ENCODE data around the gene VSTM2B.

The VSTM2B gene

DNA sequence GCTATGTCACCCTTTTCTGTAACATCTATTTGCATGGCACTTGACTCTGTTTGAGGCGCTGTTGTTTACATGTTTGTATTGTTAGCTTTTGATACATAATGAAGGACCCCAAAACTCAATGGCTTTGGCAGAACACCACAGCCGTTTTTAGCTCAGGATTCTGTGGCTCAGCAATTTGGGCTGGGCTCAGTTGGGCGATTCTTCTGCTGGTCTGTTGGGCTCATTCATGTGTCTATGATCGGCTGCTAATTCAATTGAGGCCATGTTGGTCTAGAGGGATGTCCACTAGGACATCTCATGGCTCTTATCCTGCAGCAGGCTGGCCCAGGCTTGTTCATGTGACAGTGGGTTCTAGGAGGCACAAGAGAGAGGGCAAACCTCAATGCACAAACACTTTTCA is 33.9 kb downstream of the VSTM2B start:
- TF ChIP-seq, protein P1, sequence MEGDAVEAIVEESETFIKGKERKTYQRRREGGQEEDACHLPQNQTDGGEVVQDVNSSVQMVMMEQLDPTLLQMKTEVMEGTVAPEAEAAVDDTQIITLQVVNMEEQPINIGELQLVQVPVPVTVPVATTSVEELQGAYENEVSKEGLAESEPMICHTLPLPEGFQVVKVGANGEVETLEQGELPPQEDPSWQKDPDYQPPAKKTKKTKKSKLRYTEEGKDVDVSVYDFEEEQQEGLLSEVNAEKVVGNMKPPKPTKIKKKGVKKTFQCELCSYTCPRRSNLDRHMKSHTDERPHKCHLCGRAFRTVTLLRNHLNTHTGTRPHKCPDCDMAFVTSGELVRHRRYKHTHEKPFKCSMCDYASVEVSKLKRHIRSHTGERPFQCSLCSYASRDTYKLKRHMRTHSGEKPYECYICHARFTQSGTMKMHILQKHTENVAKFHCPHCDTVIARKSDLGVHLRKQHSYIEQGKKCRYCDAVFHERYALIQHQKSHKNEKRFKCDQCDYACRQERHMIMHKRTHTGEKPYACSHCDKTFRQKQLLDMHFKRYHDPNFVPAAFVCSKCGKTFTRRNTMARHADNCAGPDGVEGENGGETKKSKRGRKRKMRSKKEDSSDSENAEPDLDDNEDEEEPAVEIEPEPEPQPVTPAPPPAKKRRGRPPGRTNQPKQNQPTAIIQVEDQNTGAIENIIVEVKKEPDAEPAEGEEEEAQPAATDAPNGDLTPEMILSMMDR (IDR thresholded peaks at IDR 0.05; ENCODE audit: low read length, missing control alignments): no peak
- no peak for DNase-seq (ENCODE audit: low read depth)
- no peak overlapping the region for H3K4me3 ChIP-seq (replicated peaks; ENCODE audit: low read depth, low read length)

DNA sequence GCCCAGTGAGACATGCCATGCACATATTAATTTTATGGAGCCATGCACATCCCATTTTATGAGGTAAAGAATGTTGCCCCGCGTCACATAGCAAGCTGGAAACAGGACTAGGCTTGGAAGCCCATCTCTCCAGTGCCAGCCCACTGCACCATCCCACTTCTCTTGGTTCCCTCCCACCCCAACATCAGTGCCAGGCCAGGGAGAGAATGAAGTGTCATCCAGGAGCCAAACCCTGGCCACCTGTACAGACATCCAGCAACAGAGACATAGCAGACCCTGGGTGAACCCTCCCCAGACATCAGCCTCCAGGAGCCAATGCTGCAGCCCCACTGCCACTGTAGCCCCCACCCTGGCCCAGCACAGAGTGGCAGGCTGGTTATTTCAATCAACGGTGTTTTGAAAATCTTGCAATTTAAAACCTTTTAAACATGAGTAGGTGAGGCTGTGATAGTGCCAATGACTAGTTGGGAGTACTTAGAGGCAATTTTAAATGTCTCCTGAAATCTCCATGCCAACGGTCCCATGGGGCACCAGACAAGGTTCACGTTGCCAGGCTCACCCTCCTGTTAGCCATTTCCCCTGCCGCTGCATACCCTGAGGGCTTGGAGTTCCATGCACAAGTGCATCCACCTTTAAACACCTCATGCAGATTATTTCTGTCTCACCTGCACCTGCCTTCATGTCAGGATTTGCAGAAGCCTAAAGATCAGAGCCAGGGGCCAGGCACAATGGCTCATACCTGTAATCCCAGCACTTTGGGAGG is 34.7 kb downstream of the VSTM2B start:
- DNase-seq (ENCODE audit: low read depth): no peak
- TF ChIP-seq, protein P1 (IDR thresholded peaks at IDR 0.05; ENCODE audit: low read length, missing control alignments): no peak
- no peak overlapping the region for H3K4me3 ChIP-seq (replicated peaks; ENCODE audit: low read depth, low read length)

DNA sequence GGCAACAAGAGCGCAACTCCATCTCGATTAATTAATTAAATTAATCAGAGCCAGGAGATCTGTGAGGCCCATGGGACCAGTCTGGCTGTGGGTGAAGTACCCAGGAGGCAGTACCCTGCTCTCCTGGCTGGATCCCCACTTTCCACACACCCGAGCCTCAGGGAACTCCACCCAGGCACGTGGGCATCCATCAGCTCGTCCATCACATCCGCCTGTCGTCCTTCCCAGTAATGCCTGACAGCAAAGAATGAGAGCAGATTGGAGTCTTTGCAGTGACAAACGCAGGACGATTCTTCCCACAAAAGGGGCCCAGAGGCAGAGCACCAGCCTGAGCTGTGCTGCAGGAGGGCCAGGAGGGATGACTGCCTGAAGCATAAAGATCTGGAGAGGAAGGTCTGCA is 35.8 kb downstream of the VSTM2B start:
- TF ChIP-seq, protein P1 (IDR thresholded peaks at IDR 0.05; ENCODE audit: low read length, missing control alignments): no peak
- no peak for DNase-seq (ENCODE audit: low read depth)
- no peak overlapping the region for H3K4me3 ChIP-seq (replicated peaks; ENCODE audit: low read depth, low read length)

DNA sequence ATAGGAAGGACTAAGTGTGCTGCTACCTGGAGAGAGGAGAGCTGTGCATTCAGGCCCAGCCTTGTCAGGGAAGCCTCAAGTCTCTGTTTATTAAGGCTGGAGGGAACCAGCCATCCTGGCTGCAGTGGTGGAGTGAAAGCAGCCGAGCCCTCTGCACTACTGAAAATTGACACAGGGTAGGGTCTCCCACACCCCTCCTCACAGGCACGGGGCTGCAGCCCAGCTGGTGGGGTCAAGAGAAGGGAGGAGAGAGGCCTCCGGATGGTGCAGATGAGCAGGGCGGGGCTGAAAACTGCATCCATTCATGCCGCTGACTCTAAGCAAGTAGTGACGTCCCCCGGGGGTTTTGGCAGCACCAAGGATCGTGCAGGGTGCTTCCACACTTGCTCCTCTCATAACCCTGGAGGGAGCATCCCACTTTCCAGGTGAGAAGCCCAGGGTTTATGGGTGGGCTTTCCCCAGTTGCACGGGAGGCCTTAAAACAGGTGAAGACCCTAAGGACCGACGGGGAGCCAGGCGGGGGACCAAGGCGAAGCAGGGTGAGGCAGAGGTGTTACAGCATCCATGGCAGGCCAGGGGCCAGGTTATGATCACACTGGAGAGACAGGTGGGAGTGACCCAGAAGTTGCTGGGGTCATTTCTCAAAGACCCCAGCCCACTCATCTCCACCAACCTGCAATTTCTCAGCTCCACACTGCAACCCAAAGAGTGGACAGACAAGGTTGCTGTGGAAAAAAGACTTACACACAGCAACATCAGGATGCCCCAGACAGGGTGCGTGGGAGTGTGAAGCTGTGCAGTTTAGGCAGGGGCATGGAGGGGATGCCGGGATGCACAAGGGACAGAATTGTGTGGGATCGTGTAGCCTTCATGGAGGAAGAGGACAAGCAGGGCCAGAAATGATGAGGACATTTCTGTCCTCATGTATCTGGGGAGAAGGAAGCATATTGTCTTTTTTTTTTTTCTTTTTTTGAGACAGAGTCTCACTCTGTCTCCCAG is 36.8 kb downstream of the VSTM2B start:
- H3K4me3 ChIP-seq (replicated peaks; ENCODE audit: low read depth, low read length): no peak overlapping the region
- DNase-seq (ENCODE audit: low read depth): no peak
- TF ChIP-seq, protein P1 (IDR thresholded peaks at IDR 0.05; ENCODE audit: low read length, missing control alignments): no peak

DNA sequence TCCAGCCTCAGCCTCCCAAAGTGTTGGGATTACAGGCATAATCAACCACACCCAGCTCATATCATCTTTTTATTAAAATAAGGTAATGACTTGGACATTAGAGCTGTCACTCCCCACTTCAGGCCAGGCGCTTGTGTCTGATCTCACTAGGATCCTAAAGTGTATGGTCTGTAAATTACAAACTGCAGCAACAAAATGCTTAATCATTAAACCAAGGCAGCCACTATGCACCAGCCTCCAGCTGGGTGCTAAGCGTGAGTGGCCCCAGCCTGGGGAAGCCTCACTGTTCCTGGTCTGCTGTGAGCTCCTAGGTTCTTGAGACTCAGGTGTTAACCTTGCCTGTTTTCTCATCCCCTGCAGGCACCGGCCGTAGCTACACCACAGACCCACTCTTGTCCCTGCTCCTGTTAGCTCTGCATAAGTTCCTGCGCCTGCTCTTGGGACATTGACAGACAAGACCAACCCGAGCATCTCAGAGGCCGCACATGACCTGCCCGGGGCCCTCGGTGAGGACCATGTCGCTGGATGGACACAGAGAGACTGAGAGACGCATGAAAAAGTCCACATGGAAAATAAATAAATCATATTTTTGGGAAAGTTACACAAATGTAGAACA is 37.8 kb downstream of the VSTM2B start:
- TF ChIP-seq, protein P1 (IDR thresholded peaks at IDR 0.05; ENCODE audit: low read length, missing control alignments): no peak
- H3K4me3 ChIP-seq (replicated peaks; ENCODE audit: low read depth, low read length): no peak overlapping the region
- no peak for DNase-seq (ENCODE audit: low read depth)

DNA sequence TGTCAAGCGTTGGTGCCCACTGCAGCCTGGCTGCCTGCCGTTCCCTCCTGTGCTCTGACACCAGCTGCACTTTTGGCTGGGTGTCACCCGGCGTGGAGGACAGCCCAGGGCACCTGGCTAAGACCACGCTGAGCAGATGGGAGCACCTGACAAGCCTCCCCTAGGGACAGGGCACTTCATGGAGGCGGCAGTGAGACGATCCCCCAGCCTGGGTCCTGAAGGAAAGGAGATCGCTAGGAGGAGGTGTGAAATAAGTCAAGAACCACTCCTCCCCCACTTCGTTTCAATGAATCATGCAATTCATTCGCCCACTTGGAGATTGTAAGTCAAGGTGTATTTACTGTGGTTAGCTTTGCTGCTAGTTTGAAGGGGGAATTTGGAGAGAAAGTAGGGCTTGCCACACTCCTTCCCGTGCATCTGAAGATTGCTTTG is 38.8 kb downstream of the VSTM2B start:
- TF ChIP-seq, protein P1 (IDR thresholded peaks at IDR 0.05; ENCODE audit: low read length, missing control alignments): no peak
- no peak overlapping the region for H3K4me3 ChIP-seq (replicated peaks; ENCODE audit: low read depth, low read length)
- DNase-seq (ENCODE audit: low read depth): no peak
